GM12878 (cell line): ENCODE results near the gene PALMD. TPM values are rescaled to one million over a fixed set of nuclear protein-coding genes. Genes with fewer than 3 reads are reported as not detected.

Experiments used
- ATAC-seq: fragments of 200-7000 bp; cut with Tn5 transposase; 3 replicates; pipeline ENCODE4 v1.9.1; 2020; ENCODE audit warnings: mild to moderate bottlenecking, moderate library complexity
- BruUV-seq: library from RNA; stranded (reverse); fragments of 400-500 nt; replicated peaks from 2 replicates; lab custom pipeline; 2021; lab: Mats Ljungman, UMichigan
- CTCF ChIA-PET: fragments of 300-600 bp; sonication (Branson Sonifier 250); formaldehyde crosslinking; extraction: SDS; loops from one replicate; lab custom pipeline; 2021; ENCODE audit warnings: inconsistent platforms; lab: Yijun Ruan, JAX
- POLR2A ChIA-PET: fragments of 350-600 bp; formaldehyde crosslinking; extraction: SDS; loops from one replicate; lab custom pipeline; 2021; ENCODE audit warnings: inconsistent platforms; lab: Charles Lee
- RAD21 ChIA-PET: fragments of 300-600 bp; sonication (Branson Sonifier 250); formaldehyde crosslinking; loops from one replicate; lab custom pipeline; 2023; ENCODE audit warnings: antibody characterized with exemption; ENCODE audit not compliant: unreplicated experiment; lab: Charles Lee
- SMC1A ChIA-PET: fragments of 300-600 bp; sonication (Branson Sonifier 250); formaldehyde crosslinking; loops from one replicate; lab custom pipeline; 2023; ENCODE audit not compliant: unreplicated experiment, uncharacterized antibody; lab: Charles Lee
- DNase-seq: peaks from one replicate; pipeline ENCODE4 v3.0.0-alpha.2; 2011; ENCODE audit warnings: low read depth, low spot score
- FAIRE-seq: peaks from 3 replicates; lab custom pipeline; 2011; peaks lifted over from hg19 to GRCh38; lab: Jason Lieb, UNC
- H2AFZ ChIP-seq: 2 replicates; pipeline ENCODE4 v1.6.0; 2011; ENCODE audit warnings: low read depth, low read length, control low read depth; ENCODE audit not compliant: control insufficient read depth
- H3K27ac ChIP-seq: 2 replicates; pipeline ENCODE4 v1.5.1; 2011; ENCODE audit warnings: control low read depth; ENCODE audit not compliant: control insufficient read depth, insufficient read depth
- H3K27me3 ChIP-seq, 2 experiments: replicated peaks in 1 of 2; 2 replicates each; pipeline versions ENCODE4 v1.6.0 to v1.6.1; 2011; ENCODE audit warnings: low read length in 1 of 2; ENCODE audit not compliant: control insufficient read depth in 2 of 2, insufficient read depth in 2 of 2
- H3K36me3 ChIP-seq, 2 experiments: 2 replicates each; pipeline ENCODE4 v1.5.1; 2011; ENCODE audit warnings: low read length in 1 of 2; ENCODE audit not compliant: control insufficient read depth in 2 of 2, insufficient read depth in 2 of 2
- H3K4me1 ChIP-seq: 2 replicates; pipeline ENCODE4 v1.6.1; 2011; ENCODE audit warnings: mild to moderate bottlenecking, low read length, moderate library complexity, mixed read lengths; ENCODE audit not compliant: control insufficient read depth, insufficient read depth
- H3K4me2 ChIP-seq: 2 replicates; pipeline ENCODE4 v1.6.0; 2011; ENCODE audit warnings: control low read depth; ENCODE audit not compliant: control insufficient read depth, insufficient read depth
- H3K4me3 ChIP-seq: fragments of 200-600 bp; sonication (generic); 2 replicates; pipeline ENCODE4 v1.5.1; 2016
- H3K79me2 ChIP-seq: 2 replicates; pipeline ENCODE4 v1.6.0; 2011; ENCODE audit warnings: low read length; ENCODE audit not compliant: control insufficient read depth, insufficient read depth
- H3K9ac ChIP-seq: 2 replicates; pipeline ENCODE4 v1.8.0; 2011; ENCODE audit warnings: low read length, control low read depth, mixed read lengths; ENCODE audit not compliant: control insufficient read depth, insufficient read depth
- H3K9me3 ChIP-seq: replicated peaks from 3 replicates; pipeline ENCODE4 v1.5.1; 2011; ENCODE audit warnings: mild to moderate bottlenecking, low read length; ENCODE audit not compliant: control insufficient read depth, insufficient read depth
- H4K20me1 ChIP-seq: 2 replicates; pipeline ENCODE4 v1.6.0; 2011; ENCODE audit not compliant: control insufficient read depth, insufficient read depth
- POU2F2 ChIP-seq: IDR thresholded peaks from 3 replicates; pipeline ENCODE4 v1.6.1; 2011; ENCODE audit warnings: low read depth, mild to moderate bottlenecking, low read length, borderline replicate concordance
- RAD21 ChIP-seq: IDR thresholded peaks from 2 replicates; pipeline ENCODE4 v1.6.1; 2011; ENCODE audit warnings: mild to moderate bottlenecking, low read depth, low read length, moderate library complexity; ENCODE audit not compliant: insufficient read depth
- SMC3 ChIP-seq: IDR thresholded peaks from 2 replicates; pipeline ENCODE4 v1.6.1; 2011; ENCODE audit warnings: low read length, improper control_type of control experiment, borderline replicate concordance
- YY1 ChIP-seq: IDR thresholded peaks from 2 replicates; pipeline ENCODE4 v1.6.1; 2011; ENCODE audit warnings: low read depth, mild to moderate bottlenecking, low read length
- WGBS: methylation state at CpG from one replicate; pipeline ENCODE4 v1.1.6; 2016; ENCODE audit warnings: low lambda C conversion rate; ENCODE audit not compliant: insufficient replicate concordance, insufficient coverage; ENCODE audit errors: missing lambda C conversion rate; 5-methylcytosine and 5-hydroxymethylcytosine counted together
- in situ Hi-C: fragments of 300-500 bp; cut with MboI; formaldehyde crosslinking; loops from 9 replicates; pipeline ENCODE4 v1.14.3; 2018; ENCODE audit warnings: mixed read lengths
- intact Hi-C: fragments of 100-400 bp; cut with micrococcal nuclease; formaldehyde crosslinking; loops from one replicate; pipeline ENCODE4 v1.14.2; 2022; ENCODE audit not compliant: unreplicated experiment
- polyA plus RNA-seq, 11 experiments: library from polyadenylated mRNA; depleted of rRNA in 4 of 11; unstranded in 6 of 11; stranded (reverse) in 5 of 11; fragments of >200 nt; fragmentation: Nextera tagmentation in 4 of 11; fragmentation: Illumina TruSeq in 1 of 11; extraction: Ambion mirVana in 4 of 11; extraction: Trizol in 1 of 11; gene quantifications; 1 replicate in 1 of 11; 2 replicates in 10 of 11; pipeline versions ENCODE4 v1.2.1 to v1.2.3, GENCODE V29; 2011 to 2016; ENCODE audit warnings: inconsistent platforms in 2 of 11, missing spikeins in 2 of 11, low read depth in 1 of 11
- total RNA-seq, 4 experiments: library from RNA; depleted of rRNA in 3 of 4; stranded (reverse); fragments of >200 nt in 3 of 4; fragmentation: Illumina TruSeq in 1 of 4; extraction: Trizol in 1 of 4; gene quantifications; 2 replicates each; pipeline versions ENCODE4 v1.2.1 to v1.2.3, GENCODE V29; 2013 to 2021
- TF ChIP-seq, protein P1 (sequence below): fragments of 450-650 bp; IDR thresholded peaks from 2 replicates; pipeline ENCODE4 v1.6.1; 2017; ENCODE audit warnings: mild to moderate bottlenecking, low read depth, inconsistent platforms; ENCODE audit not compliant: poor library complexity, severe bottlenecking
- TF ChIP-seq, protein P2 (sequence below), 3 experiments: IDR thresholded peaks in 2 of 3; conservative IDR thresholded peaks in 1 of 3; 2 replicates each; pipeline ENCODE4 v1.5.1; 2011; ENCODE audit warnings: low read depth in 3 of 3, low read length in 3 of 3, mild to moderate bottlenecking in 3 of 3, control low read depth in 2 of 3, moderate library complexity in 2 of 3, inconsistent platforms in 1 of 3, mixed read lengths in 1 of 3; ENCODE audit not compliant: control insufficient read depth in 2 of 3, insufficient read depth in 1 of 3; ENCODE audit errors: extremely low read depth in 1 of 3
- TF ChIP-seq, protein P3 (sequence below): IDR thresholded peaks from 2 replicates; pipeline ENCODE4 v1.6.1; 2012; ENCODE audit warnings: low read depth, low read length, improper control_type of control experiment

The PALMD gene
- total and polyA plus RNA-seq, 10 of the 15 experiments (the other 5 are each of a cell fraction or from before 2014, with no cell fraction given) = under 0.01 to 0.09 (median 0.04) TPM; not detected in 4

DNA sequence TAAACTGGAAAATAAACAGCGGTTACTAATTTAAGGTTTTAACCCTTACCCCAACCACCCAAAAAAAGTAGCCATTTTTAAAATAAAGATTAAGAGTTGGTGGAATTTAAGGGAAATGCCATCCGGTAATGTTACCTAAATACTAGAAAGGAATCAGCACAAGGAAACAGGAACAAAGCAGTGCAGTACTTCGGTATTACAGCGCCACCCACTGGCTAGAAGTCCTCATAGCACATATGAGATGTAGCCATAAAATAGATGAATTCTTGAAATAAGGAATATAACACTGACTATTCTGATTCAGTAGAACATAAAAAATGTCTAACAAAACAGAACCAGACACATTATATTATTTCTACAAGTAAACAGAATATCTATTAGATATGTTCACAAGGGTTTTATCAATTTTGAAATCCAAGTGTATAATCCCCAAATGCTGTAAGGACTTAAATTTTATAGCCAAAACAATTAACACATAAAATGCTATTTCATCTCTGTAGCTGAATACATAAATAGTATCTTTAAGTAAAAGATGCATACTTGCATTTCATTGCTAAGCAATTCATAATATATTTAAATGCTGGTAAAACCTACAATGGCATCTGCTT is 61.7 kb downstream of the PALMD start:
- TF ChIP-seq RAD21 (peak; percentile 81), POU2F2 (no peak), YY1 (0 out of 2 replicates have a peak, but pooled peaks have one; percentile 39), SMC3 (peak; percentile 63; the same call in 1 of the 2 replicates)
- TF ChIP-seq, protein P1, sequence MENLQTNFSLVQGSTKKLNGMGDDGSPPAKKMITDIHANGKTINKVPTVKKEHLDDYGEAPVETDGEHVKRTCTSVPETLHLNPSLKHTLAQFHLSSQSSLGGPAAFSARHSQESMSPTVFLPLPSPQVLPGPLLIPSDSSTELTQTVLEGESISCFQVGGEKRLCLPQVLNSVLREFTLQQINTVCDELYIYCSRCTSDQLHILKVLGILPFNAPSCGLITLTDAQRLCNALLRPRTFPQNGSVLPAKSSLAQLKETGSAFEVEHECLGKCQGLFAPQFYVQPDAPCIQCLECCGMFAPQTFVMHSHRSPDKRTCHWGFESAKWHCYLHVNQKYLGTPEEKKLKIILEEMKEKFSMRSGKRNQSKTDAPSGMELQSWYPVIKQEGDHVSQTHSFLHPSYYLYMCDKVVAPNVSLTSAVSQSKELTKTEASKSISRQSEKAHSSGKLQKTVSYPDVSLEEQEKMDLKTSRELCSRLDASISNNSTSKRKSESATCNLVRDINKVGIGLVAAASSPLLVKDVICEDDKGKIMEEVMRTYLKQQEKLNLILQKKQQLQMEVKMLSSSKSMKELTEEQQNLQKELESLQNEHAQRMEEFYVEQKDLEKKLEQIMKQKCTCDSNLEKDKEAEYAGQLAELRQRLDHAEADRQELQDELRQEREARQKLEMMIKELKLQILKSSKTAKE = no peak
- TF ChIP-seq, protein P2, sequence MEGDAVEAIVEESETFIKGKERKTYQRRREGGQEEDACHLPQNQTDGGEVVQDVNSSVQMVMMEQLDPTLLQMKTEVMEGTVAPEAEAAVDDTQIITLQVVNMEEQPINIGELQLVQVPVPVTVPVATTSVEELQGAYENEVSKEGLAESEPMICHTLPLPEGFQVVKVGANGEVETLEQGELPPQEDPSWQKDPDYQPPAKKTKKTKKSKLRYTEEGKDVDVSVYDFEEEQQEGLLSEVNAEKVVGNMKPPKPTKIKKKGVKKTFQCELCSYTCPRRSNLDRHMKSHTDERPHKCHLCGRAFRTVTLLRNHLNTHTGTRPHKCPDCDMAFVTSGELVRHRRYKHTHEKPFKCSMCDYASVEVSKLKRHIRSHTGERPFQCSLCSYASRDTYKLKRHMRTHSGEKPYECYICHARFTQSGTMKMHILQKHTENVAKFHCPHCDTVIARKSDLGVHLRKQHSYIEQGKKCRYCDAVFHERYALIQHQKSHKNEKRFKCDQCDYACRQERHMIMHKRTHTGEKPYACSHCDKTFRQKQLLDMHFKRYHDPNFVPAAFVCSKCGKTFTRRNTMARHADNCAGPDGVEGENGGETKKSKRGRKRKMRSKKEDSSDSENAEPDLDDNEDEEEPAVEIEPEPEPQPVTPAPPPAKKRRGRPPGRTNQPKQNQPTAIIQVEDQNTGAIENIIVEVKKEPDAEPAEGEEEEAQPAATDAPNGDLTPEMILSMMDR (IDR thresholded peaks at IDR 0.05 in 2 of 3, conservative IDR thresholded peaks at IDR 0.05 in 1 of 3; ENCODE audit: control insufficient read depth in 2 of 3, extremely low read depth in 1 of 3, insufficient read depth in 1 of 3, low read depth in 3 of 3, low read length in 3 of 3) = peak; percentile 83 to 88 (median 84)
- TF ChIP-seq, protein P3, sequence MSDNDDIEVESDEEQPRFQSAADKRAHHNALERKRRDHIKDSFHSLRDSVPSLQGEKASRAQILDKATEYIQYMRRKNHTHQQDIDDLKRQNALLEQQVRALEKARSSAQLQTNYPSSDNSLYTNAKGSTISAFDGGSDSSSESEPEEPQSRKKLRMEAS = no peak
- ChIA-PET RAD21 (interaction anchor here (0.6 to 1.5 kb wide), 2 partner anchors 22 to 60 kb away, joined by 3 to 4 read pairs; no protein-coding TSS in a partner anchor), SMC1A (interaction anchor here (0.8 to 1.1 kb wide), 2 partner anchors 31 to 510 kb away, joined by 3 to 4 read pairs; no protein-coding TSS in a partner anchor), POLR2A (no interaction called here), CTCF (interaction anchor here (0.6 to 2.3 kb wide), 13 partner anchors 11 to 527 kb away, joined by 3 to 13 read pairs (median 4); no protein-coding TSS in a partner anchor)
- in situ Hi-C loops (loop anchor here (10.0 kb wide), 1 partner anchor 523 kb away; no protein-coding TSS in a partner anchor), intact Hi-C loops (loop anchor here (1.0 to 10.0 kb wide), 3 partner anchors 225 to 713 kb away; no protein-coding TSS in a partner anchor)
- Histone ChIP-seq H3K4me2 (no peak overlapping the region), H3K9ac (no peak overlapping the region), H2AFZ (no peak overlapping the region), H3K36me3 (peaks cover 4 to 14% of the 10 kb centered on the region in 2 experiments; a peak in 3 of 4 replicates), H4K20me1 (no peaks in the 10 kb centered on the region), H3K27ac (no peak overlapping the region), H3K4me3 (no peak overlapping the region), H3K4me1 (no peaks in the 10 kb centered on the region), H3K79me2 (no peaks in the 10 kb centered on the region), H3K9me3 (no peaks in the 10 kb centered on the region), H3K27me3 (no peaks in the 10 kb centered on the region)
- peak; percentile 57 for FAIRE-seq
- ATAC-seq = peak; percentile 86
- DNase-seq = peak; percentile 11
- 24% methylated on average over 4 of the region's 4 CpGs for WGBS
- no TSS peak for BruUV-seq
